ENCODE measurements around the gene CALML6.
A peak's percentile ranks its signal among the peaks of the same experiment; 100 is the strongest.
"Not testable (repeated sequence)": the region's sequence is repeated elsewhere in the genome, so short reads cannot be mapped to it uniquely, and the experiment has no call there.

Gene CALML6

DNA sequence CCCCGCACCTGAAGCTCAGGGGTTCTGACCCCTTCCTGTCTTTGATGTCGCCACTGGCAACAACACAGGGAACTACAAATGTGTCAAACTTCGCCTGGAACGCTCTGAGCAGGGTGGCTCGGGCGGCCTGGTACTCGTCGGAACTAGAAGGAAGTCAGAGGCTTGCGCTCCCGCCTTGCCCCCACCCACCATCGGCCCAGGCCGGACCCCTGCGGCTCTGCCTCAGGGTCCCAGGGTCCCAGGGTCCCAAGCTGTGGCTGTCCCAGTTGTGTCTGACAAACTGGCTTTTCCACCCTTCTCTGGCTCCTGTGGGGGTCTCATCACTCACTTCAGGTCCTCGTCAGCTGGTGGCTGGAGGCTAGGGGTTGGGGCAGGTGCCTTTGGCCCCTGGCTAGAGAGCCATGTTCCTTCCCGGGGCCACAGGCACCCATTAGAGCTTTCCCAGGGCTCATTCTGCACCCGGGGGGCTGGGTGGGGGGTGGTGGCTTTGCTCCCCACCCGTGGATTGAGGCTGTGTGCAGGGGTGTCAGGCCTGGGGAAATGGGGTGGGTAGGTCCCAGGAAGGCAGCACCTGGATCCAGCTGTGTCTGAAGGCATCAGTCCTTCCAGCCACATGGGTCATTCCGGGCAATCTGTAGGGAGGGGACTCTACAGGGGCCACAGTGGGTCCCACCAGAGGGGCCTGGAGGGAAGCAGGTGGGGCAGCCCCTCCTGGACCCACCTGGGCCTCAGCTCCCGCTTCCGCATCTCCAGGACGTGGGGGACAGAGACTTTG lies 12.0 kb downstream of the CALML6 start:
- no peak for DNase-seq

DNA sequence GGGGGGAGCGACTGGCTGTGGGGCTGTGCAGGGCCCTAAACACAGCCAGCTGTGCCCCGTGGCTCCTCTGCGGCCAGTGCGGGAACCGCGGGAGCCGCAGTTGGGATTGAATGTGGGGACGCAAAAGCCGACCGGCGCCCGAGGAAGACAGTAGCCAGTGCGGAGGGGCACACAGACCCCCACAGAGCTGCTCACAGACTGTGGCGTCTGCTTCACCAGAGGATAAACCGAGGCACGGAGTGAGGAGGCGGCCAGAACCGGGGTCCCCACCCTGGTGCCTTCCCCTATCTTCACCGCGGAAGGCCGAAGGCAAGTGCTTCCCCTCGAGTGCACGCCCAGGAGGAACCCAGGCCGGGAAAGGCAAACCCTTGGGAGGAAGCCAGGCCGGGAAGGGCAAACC lies 12.7 kb downstream of the CALML6 start:
- DNase-seq: no peak

DNA sequence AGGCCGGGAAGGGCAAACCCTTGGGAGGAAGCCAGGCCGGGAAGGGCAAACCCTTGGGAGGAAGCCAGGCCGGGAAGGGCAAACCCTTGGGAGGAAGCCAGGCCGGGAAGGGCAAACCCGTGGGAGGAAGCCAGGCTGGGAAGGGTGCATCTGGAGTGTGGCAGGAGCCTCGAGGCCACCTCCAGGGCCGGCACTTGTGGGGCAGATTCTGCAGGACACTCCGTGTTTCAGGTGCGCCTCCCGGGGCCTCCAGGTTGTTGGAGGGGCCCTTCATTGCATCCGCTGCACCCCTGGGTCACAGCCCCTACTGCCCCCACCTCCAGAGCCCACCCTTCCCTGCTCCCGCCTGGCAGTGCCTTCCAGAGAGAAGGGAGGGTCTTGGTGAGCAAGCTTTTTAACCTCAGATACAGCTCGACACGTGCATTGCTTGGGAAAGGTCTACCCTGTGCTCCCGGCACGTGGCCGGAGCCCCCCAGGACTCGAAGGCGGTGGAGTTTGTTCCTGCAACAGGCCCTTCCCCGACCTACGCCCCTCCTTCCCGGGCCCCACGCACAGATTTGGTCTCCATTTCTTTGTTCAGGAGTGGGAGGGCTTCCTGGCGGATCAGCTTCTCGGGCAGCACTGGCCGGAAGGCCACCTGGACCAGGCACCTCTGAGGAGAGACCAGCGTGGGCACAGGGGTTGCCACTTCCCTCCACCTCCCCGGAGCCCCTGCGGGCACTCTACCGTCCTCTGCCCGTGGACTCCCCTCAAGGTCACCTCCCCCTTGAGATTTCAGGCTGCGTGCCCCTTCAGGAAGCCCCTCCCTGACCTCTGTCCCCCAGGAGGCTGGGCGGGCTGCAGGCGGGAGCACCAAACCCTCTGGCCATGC lies 13.4 kb downstream of the CALML6 start:
- DNase-seq: no peak

DNA sequence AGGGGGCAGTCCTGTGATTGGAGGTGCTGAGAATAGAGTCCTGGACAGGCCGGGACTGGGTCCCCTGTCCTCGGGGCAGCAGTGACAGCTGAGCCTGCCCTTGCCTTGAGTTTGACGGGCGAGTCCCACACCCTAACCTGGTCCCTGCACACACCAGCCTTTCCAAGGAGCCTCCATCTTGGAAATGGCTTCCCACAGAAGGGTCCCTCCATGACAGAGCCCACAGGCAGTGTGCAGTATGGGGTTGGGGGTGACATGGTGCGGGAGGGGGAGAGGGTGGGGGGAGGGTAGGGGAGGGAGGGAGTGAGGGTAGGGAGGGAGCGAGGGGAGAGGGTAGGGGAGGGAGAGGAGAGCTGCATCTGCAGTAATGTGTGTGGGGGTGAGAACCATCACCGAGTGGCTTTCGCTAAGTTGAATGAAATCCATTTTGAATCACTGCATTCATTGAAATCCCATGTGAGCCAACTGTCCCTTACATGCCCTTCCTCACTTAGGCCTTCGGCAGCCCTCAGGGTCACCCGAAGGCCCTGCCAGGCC lies 14.1 kb downstream of the CALML6 start:
- no peak for DNase-seq

DNA sequence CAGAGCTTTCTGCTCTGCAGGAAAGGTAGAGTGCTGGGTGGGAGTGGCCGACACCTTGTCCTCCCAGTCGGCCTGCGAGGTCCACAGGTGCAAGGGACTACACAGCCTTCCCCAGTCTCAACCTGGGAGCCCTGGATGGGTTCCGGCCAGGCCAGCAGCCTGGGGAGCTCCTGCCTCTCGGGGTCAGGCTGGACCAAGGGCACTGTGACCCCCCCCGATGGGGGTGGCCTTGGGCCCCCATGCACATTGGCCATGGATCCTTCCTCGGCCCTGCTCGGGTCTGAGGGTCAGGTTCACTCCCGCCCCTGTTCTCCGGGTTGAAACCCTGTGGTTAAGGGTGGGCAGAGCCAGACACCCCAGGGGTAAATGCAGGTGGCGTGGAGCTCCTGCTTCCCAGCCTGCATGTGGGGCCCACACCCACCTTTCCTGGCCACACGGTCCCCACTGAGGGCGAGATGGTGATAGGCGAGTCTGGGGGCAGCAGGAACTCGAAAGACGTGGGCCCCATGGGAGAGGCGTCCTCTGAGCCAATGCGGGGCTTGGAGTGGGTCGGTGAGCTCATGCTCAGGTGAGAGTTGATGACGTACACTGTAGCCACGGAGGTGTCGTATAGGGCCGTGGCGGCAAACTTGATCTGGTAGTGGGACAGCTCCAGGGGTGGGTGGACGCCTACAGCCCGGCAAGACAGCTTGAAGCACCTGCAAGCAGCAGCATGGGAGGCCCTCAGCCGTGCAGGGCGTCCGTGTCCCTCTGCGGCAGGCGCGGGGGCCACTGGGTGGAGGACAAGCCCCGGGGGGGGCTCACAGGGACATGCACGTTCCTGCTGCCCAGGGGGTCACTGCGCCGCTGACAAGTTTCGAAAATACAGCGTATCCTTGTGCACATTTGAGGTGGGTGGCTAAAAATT lies 14.8 kb downstream of the CALML6 start:
- DNase-seq: no peak

DNA sequence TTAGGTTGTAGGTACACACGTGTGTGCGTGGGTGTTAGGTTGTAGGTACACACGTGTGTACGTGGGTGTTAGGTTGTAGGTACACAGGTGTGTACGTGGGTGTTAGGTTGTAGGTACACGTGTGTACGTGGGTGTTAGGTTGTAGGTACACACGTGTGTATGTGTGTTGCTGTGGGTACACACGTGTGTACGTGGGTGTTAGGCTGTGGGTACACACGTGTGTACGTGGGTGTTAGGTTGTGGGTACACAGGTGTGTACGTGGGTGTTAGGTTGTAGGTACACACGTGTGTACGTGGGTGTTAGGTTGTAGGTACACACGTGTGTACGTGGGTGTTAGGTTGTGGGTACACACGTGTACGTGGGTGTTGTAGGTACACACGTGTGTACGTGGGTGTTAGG lies 19.8 kb downstream of the CALML6 start:
- not testable (repeated sequence) for DNase-seq

DNA sequence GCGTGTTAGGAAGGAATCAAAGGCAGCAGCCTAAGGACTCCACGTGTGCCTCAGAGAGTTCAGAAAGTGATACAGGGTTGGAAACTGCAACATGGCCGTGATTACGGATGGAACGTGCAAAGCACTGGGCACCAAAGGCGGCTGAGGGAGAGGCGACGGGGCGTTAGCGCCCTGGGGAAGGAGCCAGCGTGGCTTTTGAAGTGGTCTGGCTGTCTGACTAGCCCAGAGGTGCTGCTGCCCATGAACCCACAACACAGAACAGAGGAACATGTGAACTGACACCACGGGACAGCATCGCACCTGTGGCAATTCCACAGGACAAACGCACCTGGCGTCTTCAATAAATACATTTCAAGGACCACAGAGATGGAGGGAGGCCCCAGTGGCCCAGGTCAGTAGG lies 22.0 kb downstream of the CALML6 start:
- DNase-seq: no peak

DNA sequence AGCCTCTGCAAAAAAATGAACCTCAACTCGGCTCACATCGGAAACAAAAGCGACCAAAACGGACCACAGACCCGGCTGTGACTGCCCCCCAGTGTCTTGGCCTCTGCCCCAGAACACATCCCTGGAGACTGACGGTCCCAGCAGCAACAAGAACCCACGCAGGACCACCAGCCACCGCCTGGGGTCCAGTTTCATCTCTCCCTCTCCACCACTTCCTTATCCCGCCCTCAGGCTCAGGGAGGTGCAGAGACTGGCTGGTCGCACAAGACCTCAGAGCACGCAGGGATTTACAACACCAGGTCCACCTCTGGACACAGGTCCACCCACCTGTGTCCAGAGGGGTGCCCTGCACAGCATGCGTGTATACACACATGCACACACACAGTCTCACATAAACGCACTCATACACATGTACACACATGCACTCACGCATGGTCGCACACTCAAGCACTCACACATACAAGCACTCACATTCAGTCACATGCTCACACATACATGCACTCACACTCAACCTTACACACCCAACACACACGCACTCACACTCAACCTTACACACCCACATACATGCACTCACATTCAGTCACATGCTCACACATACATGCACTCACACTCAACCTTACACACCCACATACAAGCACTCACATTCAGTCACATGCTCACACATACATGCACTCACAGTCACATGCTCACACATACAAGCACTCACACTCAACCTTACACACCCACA lies 22.7 kb downstream of the CALML6 start:
- DNase-seq: no peak

DNA sequence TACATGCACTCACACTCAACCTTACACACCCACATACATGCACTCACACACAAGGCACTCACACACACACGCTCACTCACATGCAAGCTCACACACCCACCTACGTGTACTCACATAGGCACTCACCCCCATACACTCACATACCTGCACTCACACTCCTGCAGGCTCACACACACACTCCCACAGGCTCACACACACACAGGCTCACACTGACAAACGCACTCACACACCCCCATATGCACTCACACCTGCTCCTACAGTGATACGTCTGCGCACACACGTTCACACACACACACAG lies 23.2 kb downstream of the CALML6 start:
- DNase-seq: no peak

DNA sequence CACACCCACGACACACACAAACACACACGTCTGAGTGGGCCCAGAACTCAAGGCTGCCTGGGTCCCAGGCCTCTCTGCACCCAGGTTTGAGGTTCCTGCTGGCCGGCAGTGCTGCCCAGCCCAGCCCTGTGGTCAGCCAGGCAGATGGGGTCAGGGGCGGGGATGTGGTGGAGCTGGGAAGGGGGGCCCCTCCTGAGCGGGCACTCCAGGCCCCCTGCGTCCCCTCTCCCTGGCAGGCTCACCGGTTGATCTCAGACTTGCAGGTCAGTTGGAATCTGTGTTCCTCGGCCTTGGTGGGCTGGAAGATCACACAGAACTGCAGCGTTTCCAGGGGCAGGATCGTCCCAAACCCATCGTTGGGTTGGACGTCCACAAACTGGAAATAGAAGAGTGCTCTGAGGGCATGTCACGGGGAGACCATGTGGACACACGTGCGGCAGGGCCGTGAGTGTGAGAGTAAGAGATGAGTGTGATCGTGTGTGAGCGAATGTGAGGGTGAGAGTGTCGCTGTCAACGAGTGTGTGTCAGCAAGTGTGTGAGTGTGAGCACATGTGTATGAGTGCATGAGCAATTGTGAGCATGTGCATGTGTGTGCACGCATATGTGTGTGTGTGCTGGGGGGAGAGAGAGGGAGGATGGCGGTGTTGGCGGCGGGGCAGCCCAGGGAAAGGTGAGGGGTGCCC lies 23.7 kb downstream of the CALML6 start:
- no peak for DNase-seq

DNA sequence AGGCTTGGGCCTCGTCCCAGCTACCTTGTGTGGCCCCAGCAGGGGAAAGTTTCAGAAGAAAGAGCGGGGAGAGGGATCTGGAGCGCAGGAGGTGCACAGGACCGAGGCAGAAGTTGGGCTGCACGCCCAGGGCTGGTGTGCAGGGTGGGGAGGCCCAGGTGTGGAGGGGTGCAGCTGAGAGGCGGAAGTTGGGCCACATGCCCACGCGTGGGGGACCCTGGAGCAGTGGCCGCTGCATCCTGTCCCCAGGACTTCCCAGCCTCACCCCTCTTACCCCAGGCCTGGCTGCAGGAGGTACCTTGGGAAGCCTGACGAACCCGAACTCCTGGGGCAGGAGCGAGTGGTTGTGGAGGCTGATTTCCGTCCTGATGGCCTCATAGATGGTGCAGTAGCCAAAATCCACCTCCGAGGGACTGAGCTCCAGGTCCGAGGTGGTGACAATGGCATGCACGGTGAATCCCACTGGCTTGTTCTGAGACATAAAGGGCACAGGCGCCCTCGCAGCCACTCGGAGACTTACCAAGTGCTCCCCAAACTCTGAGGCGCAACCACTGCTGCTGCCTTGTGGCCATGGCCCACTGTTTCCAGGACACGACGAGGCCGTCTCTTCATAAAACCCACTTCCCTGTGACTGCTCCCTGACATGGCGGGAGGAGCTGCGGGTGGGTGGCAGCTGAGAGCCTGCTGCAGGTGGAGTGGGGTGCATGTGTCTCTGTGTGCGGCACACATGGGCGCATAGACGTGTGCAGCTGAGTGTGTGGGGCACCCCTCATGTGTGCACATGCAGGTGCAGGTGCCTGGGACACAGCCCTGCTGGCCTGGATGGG lies 24.4 kb downstream of the CALML6 start:
- DNase-seq: no peak

DNA sequence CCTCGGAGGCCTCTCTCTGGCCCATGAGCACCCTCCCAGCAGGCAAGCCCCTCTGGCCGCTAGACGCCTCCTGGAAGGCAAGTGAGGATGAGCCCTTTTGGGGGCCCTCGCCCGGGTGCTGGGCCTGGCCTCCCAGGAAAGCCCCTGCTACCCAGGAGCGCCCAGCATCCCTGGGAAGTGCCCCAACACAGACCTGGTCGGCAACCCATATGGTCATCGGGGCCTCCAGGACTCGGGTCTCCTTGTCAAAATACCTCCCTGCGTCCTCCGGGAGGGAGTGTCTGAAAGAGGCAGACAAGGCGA lies 25.0 kb downstream of the CALML6 start:
- DNase-seq: no peak

DNA sequence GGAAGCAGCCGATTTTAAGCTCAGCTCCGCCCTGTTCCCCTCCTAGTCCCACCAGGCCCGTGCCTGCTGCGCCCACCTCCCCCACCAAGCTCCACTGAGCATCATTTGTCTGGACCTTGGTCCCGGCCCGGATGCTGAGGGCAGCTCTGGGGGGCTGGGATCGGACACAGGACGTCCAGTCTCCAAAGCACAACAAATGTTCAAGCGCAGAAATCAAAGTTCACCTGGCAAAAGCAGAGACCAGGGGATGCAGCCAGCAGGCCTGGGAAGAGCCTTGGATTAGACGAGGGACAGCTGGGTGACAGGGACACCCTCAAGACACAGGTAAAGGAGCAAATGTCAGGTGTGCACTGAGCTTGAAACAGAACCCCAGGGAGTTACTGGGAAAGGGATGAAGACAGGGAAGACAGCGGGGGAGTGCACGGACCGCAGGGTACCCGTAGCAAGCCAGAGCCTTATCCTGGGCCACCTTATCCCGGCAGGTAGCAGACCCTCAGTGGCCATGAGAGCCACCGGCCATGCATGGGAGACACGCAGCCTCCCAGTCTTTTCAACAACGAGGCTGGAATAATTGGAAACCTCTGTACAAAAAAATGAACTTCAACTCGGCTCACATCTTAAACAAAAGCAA lies 26.3 kb downstream of the CALML6 start:
- no peak for DNase-seq

DNA sequence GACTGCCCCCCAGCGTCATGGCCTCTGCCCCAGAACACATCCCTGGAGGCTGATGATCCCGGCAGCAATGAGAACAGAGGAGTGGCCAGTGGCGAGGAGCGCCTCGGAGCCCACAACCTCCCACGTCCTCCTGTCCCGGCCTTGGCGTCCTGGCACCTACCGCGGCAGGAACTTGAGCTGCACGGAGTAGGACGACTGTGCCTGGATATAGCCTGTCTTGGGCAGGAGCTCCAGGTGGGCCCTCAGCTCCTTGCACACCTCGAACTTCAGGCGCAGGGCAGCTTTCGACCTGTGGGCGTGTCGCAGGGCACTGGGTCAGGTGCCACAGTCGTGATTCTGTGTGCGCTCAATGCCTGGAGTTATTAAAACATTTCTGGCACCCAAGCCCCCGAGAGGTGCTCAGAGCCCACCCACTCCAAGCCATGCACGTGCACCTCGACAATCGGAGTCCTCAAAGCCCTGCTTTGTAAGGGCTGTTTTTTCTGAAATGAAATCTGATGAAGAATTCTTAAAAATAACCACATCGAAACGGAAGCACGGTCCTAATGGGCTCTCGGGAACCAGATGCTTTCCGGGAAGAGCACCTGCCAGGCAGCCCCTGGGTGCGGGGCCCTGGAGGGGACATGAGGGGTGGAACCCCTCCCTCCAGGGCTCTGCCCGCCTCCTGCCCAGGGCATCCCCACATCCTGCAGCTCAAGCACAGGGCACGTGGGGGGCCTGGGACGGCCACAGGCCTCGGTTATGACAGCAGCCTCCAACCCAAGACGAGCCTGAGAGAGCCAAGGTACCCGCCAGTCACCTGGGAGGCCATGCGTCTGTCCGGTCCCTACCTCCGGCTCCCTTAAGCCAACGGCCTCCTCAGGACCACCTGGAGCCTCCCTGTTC lies 27.1 kb downstream of the CALML6 start:
- DNase-seq: no peak

DNA sequence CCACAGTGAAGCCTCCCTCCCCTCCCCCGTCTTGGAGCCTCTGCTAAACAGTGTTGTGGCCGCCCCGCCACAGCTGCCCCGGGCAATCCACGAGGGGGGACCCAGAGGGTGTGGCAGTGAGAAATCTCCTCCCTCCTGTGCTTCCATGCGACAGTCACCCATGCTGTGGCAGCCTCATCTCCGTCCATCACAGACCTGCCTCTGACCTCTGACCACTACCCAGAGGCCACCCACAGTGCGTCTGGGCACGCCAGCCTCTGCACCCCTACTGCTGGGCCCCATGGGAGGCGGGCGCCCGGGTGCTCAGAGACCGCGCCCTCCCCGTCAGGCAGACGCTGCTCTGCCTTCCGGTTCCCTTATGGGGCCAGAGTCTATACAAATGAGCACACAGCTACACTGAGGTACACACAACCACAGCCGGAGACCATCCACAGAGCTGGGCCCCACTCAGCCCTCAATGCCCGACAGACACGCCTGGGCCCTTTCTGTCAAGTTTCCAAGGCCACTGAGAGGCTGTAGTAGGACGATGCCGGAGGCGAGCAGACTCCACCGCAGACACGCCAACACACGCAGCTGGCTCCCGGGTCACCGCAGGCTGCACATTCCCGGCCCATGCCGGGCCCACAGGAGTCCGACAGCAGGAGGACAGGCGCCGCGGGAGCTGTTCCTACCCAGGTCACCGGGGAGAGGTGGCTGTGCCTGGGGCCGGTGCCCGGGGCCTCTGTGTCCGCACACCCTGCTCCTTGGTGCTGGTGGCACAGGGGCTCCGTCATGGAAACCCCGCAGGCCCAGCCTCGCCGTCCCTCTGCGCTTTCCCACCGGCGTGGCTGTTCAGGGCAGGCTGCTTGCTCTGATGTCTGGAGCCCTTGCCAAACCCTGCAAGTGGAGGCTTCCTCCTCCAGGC lies 27.9 kb downstream of the CALML6 start:
- no peak for DNase-seq

DNA sequence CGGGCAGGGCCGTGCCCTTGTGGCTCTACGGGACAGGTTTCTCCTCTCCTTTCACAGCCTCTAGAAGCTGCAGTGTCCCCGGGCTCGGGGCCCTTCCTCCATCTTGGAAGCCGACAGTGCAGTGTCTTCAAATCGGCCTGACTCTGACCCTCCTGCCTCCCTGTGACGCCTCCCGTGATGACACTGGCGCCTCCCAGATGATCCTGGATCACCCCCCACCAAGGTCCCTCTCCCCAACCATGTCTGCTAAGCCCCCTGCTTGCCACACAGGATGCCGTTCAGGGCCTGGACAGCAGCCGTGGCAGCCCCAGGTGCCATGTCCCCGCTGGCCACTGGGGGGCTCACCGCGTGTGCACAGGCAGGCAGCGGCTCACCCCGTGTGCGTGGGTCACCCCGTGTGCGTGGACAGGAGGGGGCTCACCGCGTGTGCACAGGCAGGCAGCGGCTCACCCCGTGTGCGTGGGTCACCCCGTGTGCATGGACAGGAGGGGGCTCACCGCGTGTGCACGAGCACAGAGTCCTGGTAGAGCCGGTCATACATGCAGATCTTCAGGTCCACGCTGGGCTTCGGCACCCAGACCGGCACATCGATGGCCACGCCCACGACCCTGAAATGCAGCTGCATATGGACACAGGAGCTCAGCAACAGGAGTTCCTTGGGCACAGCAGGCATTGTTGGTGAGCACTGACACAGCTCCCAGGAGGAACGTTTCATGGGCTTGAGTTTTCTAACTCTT lies 28.9 kb downstream of the CALML6 start:
- peak; percentile 50 for DNase-seq

DNA sequence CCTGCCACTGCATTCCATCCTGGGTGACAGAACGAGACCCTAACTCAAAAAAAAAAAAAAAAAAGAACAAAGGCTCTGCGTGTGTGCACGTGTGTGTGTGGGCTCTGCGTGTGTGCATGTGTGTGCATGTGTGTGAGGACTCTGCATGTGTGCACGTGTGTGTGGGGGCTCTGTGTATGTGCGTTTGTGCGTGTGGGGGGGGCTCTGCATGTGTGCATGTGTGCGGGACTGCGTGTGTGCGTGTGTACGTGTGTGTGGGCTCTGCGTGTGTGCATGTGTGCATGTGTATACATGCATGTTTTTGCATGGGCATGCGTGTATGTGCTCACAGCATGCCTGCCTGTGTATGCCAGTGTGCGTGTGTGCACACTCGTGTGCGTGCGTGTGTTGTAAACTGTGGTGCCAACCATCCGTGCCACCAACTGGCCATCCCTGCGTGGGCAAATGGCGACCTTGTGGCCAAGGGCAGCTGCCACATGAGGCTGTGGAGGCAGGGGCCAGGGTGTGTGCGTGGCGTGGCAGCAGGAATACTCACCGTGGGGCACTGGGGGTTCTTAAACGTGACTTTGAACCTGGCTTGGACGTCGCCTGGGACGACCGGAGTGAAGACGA lies 30.8 kb downstream of the CALML6 start:
- no peak for DNase-seq
